Keratinocyte (primary cell): Measurements from ENCODE around the gene TNFRSF4. TPM values are rescaled to one million over a fixed set of nuclear protein-coding genes. Genes with fewer than 3 reads are reported as not detected.

Source experiments
- DNase-seq: peaks from one replicate; pipeline ENCODE4 v3.0.0-alpha.2; 2011; ENCODE audit warnings: low read depth, missing footprints, low spot score
- FAIRE-seq: peaks from 2 replicates; lab custom pipeline; 2011; peaks lifted over from hg19 to GRCh38; lab: Jason Lieb, UNC
- H2AFZ ChIP-seq: 2 replicates; pipeline ENCODE4 v1.6.0; 2012; ENCODE audit warnings: low read length, control low read depth, inconsistent platforms; ENCODE audit not compliant: control insufficient read depth
- H3K27ac ChIP-seq: 2 replicates; pipeline ENCODE4 v1.5.1; 2011; ENCODE audit warnings: low read length; ENCODE audit not compliant: control insufficient read depth, insufficient read depth
- H3K27me3 ChIP-seq: 3 replicates; pipeline ENCODE4 v1.6.0; 2011; ENCODE audit warnings: low read length; ENCODE audit not compliant: control insufficient read depth, insufficient read depth; ENCODE audit errors: extremely low read depth
- H3K36me3 ChIP-seq, 2 experiments: 2 replicates in 1 of 2; 3 replicates in 1 of 2; pipeline ENCODE4 v1.5.1; 2011; ENCODE audit warnings: low read length in 2 of 2, mild to moderate bottlenecking in 1 of 2; ENCODE audit not compliant: control insufficient read depth in 2 of 2, insufficient read depth in 2 of 2; ENCODE audit errors: extremely low read depth in 1 of 2
- H3K4me1 ChIP-seq: 3 replicates; pipeline ENCODE4 v1.5.1; 2011; ENCODE audit warnings: low read length; ENCODE audit not compliant: control insufficient read depth, insufficient read depth; ENCODE audit errors: extremely low read depth
- H3K4me2 ChIP-seq: 3 replicates; pipeline ENCODE4 v1.6.0; 2011; ENCODE audit warnings: low read depth, low read length; ENCODE audit not compliant: control insufficient read depth, insufficient read depth; ENCODE audit errors: extremely low read depth
- H3K4me3 ChIP-seq, 3 experiments: fragments of 200-600 bp in 1 of 3; sonication (generic) in 1 of 3; 2 replicates in 2 of 3; 3 replicates in 1 of 3; pipeline ENCODE4 v1.5.1; 2011 to 2016; ENCODE audit warnings: low read length in 3 of 3, mild to moderate bottlenecking in 3 of 3, control low read depth in 2 of 3, inconsistent platforms in 1 of 3, low read depth in 1 of 3, mixed read lengths in 1 of 3, mixed run types in 1 of 3, moderate library complexity in 1 of 3; ENCODE audit not compliant: control insufficient read depth in 2 of 3, insufficient read depth in 2 of 3; ENCODE audit errors: extremely low read depth in 1 of 3
- H3K79me2 ChIP-seq: 2 replicates; pipeline ENCODE4 v1.6.0; 2012; ENCODE audit warnings: low read length; ENCODE audit not compliant: control insufficient read depth, insufficient read depth
- H3K9ac ChIP-seq: 3 replicates; pipeline ENCODE4 v1.6.0; 2011; ENCODE audit warnings: low read length; ENCODE audit not compliant: control insufficient read depth, insufficient read depth; ENCODE audit errors: extremely low read depth
- H3K9me1 ChIP-seq: 3 replicates; pipeline ENCODE4 v1.6.0; 2011; ENCODE audit warnings: low read length; ENCODE audit not compliant: control insufficient read depth, insufficient read depth; ENCODE audit errors: extremely low read depth
- H3K9me3 ChIP-seq: 2 replicates; pipeline ENCODE4 v1.5.1; 2012; ENCODE audit warnings: low read depth, low read length; ENCODE audit not compliant: control insufficient read depth
- H4K20me1 ChIP-seq: 3 replicates; pipeline ENCODE4 v1.6.0; 2011; ENCODE audit warnings: low read length; ENCODE audit not compliant: control insufficient read depth, insufficient read depth; ENCODE audit errors: extremely low read depth
- EZH2 ChIP-seq: IDR thresholded peaks from one replicate; pipeline ENCODE4 v1.6.1; 2012; ENCODE audit warnings: inconsistent platforms, mild to moderate bottlenecking, low read length, moderate library complexity
- dilution Hi-C: fragments of 300-500 bp; cut with MboI; formaldehyde crosslinking; loops from one replicate; pipeline ENCODE4 v1.7.0; 2020; ENCODE audit warnings: low sequenced_read_pairs; ENCODE audit not compliant: extremely low pct_ligation_motif_present
- polyA plus RNA-seq, 5 experiments: library from polyadenylated mRNA; depleted of rRNA in 3 of 5; stranded (reverse) in 3 of 5; stranded (forward) in 1 of 5; unstranded in 1 of 5; fragments of >200 nt; gene quantifications; 1 replicate in 1 of 5; 2 replicates in 3 of 5; 3 replicates in 1 of 5; pipeline versions ENCODE4 v1.2.1 to v1.2.3, GENCODE V29; 2011 to 2012; ENCODE audit warnings: missing spikeins in 2 of 5, low read depth in 1 of 5, low replicate concordance in 1 of 5
- TF ChIP-seq, protein P1 (sequence below), 3 experiments: IDR thresholded peaks in 1 of 3; conservative IDR thresholded peaks in 1 of 3; optimal IDR thresholded peaks in 1 of 3; 2 replicates in 2 of 3; 3 replicates in 1 of 3; pipeline versions ENCODE3 to v1.5.1; 2011; ENCODE audit warnings: low read length in 3 of 3, mild to moderate bottlenecking in 3 of 3, moderate library complexity in 2 of 3, control low read depth in 1 of 3, inconsistent platforms in 1 of 3; ENCODE audit not compliant: insufficient read depth in 2 of 3; ENCODE audit errors: extremely low read depth in 1 of 3

TNFRSF4 gene
- polyA plus RNA-seq, 1 donor (not counting 4 experiments of a cell fraction or from before 2014, with no cell fraction given) = not detected

DNA sequence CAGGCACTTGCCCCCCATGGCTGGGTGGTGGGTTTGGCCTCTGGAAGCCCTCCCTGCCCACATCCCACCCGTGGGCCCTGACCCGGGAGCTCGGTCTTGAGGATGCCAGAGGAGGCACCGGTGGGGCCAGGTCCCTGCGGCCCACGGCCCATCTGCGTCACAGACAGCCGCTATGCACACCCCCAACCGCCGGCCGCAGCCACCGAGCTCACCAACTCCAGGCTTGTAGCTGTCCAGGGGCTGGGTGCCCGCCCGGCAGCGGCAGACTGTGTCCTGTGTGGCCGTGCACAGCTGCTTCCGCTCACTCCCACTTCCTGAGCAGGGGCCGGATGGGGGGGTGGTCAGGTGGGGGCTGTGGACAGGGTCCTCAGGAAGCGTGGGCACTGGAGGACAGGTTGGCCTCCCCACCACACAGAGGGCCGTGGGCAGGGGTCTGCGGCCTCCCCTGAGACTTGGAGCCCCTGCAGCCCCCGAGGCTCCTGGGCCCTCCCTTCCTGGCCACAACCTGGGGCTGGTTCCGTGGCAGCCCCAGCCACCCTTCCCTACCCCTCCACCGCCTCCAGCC lies 1.1 kb downstream of the TNFRSF4 start:
- dilution Hi-C loops = no loop called here
- Histone ChIP-seq H3K4me2 (no peak overlapping the region), H3K36me3 (peaks cover 5% of the 10 kb centered on the region in 2 experiments), H3K9me3 (no peaks in the 10 kb centered on the region), H2AFZ (no peak overlapping the region), H4K20me1 (no peaks in the 10 kb centered on the region), H3K27me3 (no peaks in the 10 kb centered on the region), H3K27ac (no peak overlapping the region), H3K4me3 (no peak overlapping the region), H3K9ac (no peak overlapping the region), H3K79me2 (no peaks in the 10 kb centered on the region), H3K4me1 (peaks cover 4% of the 10 kb centered on the region), H3K9me1 (peaks cover 2% of the 10 kb centered on the region)
- TF ChIP-seq, protein P1, sequence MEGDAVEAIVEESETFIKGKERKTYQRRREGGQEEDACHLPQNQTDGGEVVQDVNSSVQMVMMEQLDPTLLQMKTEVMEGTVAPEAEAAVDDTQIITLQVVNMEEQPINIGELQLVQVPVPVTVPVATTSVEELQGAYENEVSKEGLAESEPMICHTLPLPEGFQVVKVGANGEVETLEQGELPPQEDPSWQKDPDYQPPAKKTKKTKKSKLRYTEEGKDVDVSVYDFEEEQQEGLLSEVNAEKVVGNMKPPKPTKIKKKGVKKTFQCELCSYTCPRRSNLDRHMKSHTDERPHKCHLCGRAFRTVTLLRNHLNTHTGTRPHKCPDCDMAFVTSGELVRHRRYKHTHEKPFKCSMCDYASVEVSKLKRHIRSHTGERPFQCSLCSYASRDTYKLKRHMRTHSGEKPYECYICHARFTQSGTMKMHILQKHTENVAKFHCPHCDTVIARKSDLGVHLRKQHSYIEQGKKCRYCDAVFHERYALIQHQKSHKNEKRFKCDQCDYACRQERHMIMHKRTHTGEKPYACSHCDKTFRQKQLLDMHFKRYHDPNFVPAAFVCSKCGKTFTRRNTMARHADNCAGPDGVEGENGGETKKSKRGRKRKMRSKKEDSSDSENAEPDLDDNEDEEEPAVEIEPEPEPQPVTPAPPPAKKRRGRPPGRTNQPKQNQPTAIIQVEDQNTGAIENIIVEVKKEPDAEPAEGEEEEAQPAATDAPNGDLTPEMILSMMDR (optimal IDR thresholded peaks at IDR 0.05 in 1 of 3, IDR thresholded peaks at IDR 0.05 in 1 of 3, conservative IDR thresholded peaks at IDR 0.05 in 1 of 3; ENCODE audit: extremely low read depth in 1 of 3, insufficient read depth in 2 of 3, low read length in 3 of 3) = no peak
- TF ChIP-seq EZH2 = no peak
- DNase-seq (no peak), FAIRE-seq (no peak)

DNA sequence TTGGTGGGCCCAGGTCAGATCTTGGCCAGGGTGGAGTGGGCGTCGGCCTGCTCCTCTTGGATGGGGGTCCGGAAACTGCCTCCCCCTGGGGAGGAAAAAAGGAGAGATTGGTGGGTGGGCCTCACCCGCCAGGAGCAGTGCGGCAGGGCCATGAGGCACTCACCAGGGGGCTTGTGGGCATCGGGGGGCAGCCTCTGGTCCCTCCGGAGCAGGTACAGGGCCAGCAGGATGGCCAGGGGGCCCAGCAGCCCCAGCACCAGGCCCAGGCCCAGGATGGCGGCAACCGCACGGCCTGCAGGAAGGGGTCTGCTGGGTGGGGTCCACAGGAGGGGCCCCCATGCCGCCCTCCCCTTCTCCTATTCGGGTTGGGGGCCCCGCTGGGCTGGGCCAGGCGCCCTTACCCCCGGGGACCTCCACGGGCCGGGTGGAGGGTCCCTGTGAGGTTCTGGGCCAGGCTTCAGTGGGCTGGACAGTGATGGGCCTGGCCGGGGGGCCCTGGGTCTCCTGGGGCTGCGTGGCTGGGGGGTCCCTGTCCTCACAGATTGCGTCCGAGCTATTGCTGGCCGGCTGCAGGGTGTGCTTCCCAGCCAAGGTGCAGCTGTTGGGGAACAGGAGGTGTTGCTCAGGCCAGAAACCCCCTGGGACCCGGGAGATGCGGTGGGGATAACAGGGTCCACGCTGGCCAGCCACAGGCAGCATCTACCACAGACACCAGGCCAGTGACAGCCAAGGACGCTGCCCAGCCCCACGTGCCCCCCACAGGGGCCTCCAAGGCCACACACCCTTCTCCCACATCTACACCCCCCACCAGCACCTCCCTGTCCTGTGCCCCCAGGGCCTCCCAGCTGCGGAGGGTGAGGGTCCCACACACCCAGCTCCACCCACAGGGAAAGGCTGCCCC lies 2.2 kb downstream of the TNFRSF4 start:
- Histone ChIP-seq H3K4me1 (peaks cover under 1% of the 10 kb centered on the region), H2AFZ (no peak overlapping the region), H3K9me1 (peaks cover 2% of the 10 kb centered on the region), H3K9me3 (no peaks in the 10 kb centered on the region), H3K9ac (no peak overlapping the region), H3K27me3 (peaks cover 8% of the 10 kb centered on the region), H3K4me3 (no peak overlapping the region), H3K36me3 (peaks cover 0 to 5% of the 10 kb centered on the region in 2 experiments), H3K27ac (no peak overlapping the region), H3K79me2 (no peaks in the 10 kb centered on the region), H3K4me2 (no peak overlapping the region), H4K20me1 (no peaks in the 10 kb centered on the region)
- FAIRE-seq (no peak), DNase-seq (no peak)
- TF ChIP-seq EZH2 = no peak
- dilution Hi-C loops = no loop called here
